Head of caudate nucleus (tissue), 42 donors: ENCODE results near the gene CAV2.
"Not testable (repeated sequence)": the region's sequence is repeated elsewhere in the genome, so short reads cannot be mapped to it uniquely, and the experiment has no call there.

Source experiments
- DNase-seq, 42 donors: peaks; one replicate each; pipeline versions ENCODE4 v3.0.0 to v3.0.0-alpha.2; 2020 to 2021; ENCODE audit warnings: mixed read lengths in 7 of 42
- intact Hi-C: fragments of 100-400 bp; cut with DNase I; formaldehyde crosslinking; loops from one replicate; pipeline ENCODE4 v1.15.0; 2022

Gene CAV2, protein sequence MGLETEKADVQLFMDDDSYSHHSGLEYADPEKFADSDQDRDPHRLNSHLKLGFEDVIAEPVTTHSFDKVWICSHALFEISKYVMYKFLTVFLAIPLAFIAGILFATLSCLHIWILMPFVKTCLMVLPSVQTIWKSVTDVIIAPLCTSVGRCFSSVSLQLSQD

DNA sequence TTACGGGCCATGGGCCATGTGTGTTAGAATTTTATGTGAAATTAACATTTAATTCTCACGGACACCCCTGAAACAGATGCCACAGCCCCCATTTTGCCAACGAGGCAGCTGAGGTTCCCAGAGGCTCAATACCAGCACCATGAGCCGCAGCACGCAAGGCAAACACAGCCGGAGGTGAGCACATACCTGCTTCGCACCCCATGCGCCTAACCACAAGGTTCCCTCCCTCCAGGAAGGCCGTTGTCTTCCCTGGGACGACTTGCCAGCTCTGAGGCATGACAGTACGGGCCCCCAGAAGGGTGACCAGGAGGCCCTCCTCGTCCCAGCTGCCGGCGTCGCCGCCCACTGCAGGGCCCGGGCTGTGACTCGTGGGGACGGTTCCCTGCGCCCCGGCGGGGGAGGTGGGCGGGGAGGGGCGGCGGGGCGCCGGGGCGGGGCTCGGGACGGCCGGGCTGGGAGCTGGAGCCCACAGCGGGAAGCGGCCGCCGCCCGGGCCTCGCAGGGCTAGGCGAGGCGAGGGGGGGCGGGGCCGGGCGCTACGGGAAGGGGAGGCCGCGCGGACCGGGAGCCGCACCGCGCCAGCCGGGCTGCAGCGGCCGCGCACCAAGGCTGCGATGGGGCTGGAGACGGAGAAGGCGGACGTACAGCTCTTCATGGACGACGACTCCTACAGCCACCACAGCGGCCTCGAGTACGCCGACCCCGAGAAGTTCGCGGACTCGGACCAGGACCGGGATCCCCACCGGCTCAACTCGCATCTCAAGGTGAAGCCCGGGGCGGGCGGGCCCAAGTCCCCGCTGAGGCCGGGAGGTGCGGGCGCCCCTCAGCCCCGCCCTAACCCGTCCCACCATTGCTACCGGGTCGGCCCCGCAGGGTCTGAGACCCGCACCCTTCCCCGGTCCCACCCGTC is at the start of gene CAV2:
Gene CAV2 (plus strand): TSS at position 571 of the 910 bp plus-strand sequence. CDS start 44 bp downstream, at position 615.
- intact Hi-C loops, result no loop called here
- DNase-seq, result peak in 34 of 42 donors; percentile 10 to 74 (median 35)

DNA sequence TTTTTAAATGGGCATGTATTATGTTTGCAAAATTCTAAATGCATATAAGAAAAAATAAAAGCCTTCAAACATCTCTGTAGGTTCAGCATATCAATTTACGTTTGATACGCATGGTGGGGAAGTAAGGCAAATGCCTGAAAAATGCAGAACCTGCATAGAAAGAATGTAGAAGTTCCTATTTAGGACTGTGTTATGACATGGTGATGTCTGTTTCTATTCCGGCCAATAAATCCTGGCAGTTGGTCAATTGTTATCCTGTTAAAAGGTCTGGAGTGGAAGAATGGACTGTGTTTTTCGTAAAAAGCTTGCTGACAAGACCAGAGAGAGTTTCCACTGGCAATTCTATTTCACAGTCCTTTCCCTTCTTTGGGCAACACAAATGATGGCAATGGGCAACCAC is 49.6 kb upstream of the CAV2 start:
- intact Hi-C loops, result no loop called here
- no peak for DNase-seq

DNA sequence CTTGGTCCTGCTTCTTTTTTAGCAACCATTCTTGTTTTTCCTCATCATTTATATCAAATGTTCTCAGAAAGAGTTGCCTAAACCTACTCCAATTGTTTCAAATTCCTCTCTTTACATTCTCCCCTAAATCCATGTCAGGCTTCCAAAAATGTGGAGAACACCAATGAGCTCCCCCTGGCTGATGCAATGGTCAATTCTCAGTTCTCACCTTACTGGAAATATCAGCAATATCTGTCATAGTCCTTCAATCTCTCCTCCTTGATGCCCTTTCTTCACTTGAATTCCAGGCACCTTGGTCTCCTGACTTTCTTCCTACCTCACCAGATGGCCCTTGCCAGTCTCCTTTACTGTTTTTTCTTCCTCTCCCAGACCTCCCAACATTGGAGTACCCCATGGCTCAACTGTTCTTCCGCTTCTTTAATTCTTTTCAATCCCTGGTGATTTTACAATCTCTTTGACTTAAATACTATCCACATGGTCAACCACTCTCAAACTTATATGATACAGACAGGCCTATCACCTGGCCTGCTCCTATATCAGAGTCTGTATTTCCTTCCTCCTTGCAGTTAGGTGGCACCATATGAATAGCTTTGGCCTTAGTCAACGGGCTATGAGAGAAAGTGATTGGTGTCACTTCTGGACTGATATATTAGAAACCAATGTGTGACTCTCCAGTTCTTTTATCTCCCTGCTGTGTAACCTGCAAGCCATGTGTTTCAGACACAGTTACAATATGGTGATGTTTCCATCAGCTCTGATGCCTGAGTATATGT is 47.4 kb upstream of the CAV2 start:
- intact Hi-C loops, result no loop called here
- no peak for DNase-seq

DNA sequence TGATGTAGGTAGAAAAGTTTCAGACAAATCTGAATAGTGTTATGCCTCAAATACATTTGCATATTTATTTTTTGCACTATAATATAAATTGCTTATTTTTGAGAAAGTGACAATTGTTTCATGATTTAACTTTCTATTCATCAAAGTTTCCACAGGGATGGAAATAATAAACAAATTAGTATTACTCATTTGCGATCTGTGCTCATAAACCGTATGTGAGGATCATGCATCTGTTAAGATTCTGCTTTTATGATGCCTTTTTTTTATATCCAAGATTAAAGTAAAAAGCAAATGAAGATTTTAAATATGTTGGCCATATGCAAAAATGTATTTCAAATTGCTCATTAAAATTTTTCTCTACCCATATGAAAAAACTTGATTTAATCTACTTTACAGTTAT is 45.2 kb upstream of the CAV2 start:
- intact Hi-C loops, result no loop called here
- no peak for DNase-seq

DNA sequence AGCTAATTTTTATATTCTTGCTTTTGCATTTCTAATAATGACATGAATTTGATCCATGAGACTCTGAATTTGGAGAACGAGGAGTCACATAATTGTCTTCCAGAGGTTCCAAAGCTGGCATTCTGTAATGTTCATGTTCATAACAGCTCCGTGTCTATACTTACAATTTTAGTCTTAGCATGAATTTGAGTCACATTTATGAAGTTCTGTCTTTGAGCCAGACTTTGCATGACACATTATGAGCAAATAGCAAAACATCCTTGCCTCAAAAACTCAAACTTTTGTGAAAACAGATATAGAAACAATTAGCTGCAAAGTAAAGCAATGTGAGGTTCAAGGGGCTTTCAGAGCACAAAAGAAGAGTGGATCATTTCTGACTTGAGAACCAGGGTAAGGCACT is 44.5 kb upstream of the CAV2 start:
- no peak for DNase-seq
- intact Hi-C loops, result no loop called here

DNA sequence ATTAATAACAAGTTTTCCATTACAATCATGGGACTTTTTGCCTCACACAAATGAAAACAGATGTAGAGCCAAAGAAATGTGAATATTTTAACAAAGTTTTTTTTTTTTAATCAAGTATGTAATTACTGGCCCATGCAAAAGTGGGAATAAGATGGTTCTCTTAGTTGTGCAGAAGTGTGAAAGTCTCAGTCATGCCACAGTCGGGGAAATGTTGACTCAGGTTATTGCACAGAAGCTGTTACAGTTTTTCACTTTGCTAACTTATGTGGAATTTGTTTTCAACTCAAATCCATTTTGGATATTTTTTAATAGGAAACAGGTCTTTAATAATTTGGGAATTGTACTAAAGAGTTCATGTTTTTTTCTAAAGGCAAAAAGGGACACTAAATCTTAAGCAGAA is 44.0 kb upstream of the CAV2 start:
- intact Hi-C loops, result no loop called here
- no peak for DNase-seq

DNA sequence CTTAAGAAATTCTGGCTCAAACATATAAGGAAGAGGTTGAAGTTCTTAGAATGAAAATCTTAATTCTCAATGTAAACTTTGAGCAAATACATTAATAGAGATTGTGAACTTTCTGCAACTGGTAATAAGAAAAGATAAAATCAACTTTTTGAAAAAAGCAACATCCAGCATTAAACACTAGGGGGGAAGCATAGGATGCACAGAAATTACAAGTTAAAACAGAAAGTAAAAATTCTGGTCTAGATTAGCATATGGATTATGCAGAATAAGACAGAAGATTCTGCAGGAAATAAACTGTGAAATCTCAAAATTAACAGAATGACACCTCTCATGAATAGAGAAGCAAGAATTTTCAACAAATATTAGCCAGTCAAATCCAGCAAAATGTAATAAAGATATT is 38.0 kb upstream of the CAV2 start:
- intact Hi-C loops, result no loop called here
- DNase-seq, result no peak

DNA sequence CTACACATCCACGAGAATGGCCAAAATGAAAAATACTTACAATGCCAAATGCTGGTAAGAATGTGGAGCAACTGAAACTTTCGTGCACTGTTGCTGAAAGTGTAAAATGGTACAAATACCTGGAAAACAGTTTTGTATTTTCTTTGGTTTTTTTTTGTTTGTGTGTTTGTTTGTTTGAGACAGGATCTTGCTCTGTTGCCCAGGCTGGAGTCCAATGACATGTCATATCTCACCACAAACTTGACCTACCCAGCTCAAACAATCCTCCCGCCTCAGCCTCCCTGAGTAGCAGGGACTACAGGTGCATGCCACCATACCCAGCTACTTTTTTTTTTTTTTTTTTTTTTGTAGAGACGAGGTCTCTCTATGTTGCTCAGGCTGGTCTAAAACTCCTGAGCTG is 35.6 kb upstream of the CAV2 start:
- DNase-seq, result no peak
- intact Hi-C loops, result no loop called here

DNA sequence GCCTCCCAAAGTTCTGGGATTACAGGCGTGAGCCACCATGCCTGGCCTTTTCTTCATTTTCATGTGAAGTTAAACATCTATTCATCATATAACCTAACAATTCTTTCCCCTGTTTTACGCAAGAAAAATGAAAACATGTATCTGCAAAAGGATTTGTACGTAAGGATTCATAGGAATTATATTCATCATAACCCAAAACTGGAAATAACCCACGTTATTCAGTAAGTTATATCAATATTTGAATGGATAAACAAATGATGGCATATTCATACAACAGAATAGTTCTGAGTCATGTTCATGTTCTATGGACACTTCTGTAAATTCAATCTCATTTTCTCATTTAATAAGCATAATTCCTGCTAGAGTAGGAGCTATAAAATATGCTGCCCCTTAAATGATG is 35.2 kb upstream of the CAV2 start:
- intact Hi-C loops, result no loop called here
- no peak for DNase-seq

DNA sequence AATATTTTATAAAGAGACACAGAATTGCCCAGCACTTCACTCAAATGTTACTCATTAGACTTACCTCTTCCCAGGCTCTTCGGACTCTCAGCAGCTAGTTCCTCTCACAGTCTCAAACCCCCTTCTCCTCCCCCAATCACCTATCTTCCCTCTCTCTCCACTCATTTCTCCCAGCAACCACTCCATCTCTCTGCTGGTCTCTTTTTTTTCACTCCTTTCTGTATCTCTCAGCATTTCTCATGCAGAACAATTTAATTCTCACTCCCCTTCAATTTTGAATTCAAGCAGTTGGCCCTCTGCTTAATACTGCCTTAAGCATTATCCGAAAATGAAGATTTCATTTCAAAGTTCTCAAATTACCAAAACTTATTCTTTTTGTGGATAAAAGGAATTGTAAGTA is 34.4 kb upstream of the CAV2 start:
- no peak for DNase-seq
- intact Hi-C loops, result no loop called here

DNA sequence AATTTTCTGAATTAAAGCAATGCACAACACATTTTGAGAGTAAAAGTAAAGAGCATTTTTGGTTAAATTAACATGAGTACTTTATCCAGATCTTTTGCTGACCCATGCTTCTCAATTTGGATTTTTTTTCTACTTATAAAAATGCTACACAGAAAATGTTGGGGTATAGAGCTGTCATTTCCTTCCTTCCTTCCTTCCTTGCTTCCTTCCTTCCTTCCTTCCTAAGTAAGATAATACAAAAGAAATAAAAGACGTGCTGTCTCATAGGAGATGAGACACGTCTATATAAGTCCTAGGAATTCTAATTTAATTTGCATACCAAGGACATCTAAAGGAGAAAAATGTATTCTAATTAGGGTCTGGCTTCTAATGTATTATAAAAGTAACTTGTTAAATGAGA is 31.0 kb upstream of the CAV2 start:
- no peak for DNase-seq
- intact Hi-C loops, result no loop called here

DNA sequence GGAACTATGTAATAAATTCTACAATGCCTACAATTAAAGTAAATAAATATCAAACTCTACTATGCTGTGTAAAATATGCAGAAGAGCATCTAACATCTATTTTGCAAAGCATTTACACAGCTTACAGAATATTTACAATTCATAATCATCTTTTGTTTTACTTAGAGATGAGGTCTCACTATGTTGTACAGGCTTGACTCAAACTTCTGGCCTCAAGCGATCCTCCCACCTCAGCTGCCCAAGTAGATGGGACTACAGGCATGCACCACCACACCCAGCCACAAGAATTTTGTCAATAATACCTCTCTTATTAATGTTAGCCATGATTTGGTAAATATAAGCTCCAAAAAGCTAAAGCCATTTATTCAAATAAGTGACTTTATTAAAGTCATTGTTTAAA is 21.9 kb upstream of the CAV2 start:
- intact Hi-C loops, result no loop called here

DNA sequence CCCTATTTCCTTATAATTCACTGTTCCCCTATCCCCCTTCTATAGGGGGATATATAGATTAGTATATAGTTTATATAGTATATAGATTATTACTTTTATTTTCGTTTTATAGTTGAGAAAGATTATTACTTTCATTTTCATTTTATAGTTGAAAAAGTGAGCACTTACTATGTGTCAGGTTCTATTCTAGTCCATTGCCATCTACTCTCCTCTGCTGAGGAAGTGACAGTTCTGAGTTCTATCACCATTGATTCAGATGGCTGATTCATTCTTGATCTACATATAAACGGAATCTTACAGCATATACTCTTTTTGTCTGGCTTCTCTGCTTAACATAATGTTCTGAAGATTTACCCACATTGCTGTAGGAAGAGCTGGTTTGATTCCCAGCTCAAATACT is 20.7 kb upstream of the CAV2 start:
- DNase-seq, result no peak
- intact Hi-C loops, result no loop called here

More for the DNA sequence above, 21.9 kb upstream of the CAV2 start:
- no peak for DNase-seq

DNA sequence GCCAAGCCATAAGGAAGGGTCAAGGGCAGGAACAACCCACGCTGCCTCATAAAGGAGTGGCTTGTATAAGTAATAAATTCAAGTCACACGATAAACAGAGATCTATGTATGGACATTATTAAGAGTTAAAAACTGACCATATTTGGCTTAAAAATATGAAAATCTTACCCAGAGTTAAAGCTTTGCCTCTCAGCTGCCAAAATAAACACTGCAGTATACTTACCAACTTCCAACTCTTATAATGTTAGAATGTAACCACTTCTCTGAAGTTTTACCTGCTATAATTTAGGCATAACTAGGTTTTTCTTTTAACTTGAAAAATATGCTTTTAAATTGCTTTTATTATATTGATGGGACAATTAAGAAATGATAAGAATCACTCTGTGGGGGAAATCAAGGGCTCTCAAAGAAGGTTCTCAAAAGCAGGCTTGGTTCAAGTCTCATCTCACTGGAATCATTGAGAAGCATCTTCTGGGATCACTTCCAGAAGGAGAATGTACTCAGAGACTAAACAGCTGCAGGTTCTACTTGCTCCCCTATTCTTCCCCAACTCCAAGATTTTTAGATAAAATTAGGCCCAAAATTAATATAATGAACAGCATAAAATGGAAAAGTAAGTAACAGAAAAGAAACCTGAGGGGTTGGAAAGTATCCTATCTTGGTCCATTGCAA is 16.1 kb upstream of the CAV2 start:
- intact Hi-C loops, result no loop called here
- no peak for DNase-seq

DNA sequence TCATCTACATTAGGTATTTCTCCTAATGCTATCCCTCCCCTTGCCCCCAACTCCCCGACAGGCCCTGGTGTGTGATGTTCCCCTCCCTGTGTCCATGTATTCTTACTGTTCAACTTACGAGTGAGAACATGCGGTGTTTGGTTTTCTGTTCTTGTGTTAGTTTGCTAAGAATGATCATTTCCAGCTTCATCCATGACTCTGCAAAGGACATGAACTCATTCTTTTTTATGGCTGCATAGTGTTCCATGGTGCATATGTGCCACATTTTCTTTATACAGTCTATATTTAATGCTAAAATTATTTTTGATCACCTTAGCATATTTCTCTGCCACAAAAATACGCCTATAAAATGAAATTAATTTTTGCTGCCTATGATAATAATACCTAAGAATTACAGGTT is 15.1 kb upstream of the CAV2 start:
- DNase-seq, intact Hi-C loops: not testable (repeated sequence)

DNA sequence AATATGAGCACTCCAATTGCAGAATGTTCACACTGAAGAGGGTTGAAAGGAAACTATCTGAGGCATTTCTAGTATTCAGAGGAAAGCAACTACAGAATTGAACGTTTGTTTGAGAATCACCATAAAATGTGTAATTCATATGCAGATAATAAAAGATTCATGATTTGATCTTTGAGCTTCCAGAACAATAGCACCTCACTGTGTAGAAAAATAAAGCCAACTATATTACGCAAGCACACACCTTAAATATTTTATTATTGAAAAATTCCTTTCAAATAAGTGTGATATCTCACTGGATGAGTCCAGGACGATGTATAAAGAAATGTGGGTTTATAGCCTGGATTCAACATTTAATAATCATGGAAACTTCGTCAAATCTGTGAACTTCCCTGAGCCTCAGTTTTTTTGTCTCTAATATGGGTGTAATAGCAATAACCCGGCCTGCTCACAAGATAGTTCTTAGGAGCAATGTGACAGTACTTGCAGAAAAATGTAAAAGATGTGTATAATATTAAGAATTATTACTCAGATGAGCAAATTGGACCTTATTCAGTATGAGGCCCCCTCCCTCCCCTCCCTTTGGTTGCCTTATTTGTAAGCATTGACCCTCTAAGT is 11.5 kb upstream of the CAV2 start:
- DNase-seq, result no peak
- intact Hi-C loops, result no loop called here

DNA sequence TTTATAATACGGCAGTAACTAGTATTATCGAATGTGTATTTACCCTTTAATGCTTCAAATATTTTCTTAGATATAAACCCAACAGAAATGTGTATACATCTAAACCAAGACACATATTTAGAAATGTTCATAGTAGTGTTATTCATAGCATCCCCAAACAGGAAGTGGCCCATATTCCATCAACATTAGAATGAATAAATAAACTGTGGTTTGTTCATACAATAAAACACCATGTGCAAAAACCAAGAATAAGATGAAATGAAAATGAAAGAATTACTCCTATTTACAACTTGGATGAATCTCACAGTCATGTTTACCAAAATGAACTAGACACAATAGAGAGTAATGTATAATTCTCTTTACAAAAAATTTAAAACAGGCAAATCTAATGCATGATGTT is 9.2 kb upstream of the CAV2 start:
- DNase-seq, result no peak
- intact Hi-C loops, result no loop called here

DNA sequence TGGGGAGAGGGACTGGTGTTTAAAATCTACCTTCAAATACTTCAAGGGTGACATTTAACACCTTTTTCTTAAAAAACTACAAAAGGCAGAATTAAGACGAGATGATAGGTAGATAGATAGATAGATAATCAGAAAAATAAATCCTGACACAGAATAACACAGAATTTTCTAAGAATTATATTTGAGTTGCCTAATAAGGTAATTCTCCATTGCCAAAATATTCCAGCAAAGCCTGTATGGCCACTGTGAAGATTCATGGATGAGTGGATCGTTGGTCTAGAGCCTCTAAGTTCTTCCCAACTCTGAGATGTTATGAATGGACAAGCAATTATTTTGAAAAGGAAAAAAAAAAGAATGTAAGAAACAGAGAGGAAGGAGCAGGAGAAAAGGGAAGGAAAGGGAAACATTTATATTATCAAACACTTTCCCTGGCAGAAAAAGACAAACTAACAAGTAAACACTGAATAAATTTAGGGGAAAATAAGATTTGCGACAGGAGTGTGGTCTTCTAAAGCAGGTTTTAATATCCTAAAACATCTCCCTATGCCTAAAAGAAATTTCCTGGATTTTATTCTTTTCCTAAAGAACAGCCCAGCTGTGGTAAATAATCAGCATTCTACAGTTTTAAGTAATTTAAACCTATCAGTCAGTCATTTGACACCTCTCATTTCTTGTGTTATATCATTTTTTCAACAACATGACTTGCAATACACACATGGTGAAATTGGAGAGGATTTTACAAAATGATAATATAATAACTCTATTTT is 7.5 kb upstream of the CAV2 start:
- intact Hi-C loops, result no loop called here
- DNase-seq, result no peak
